ENCODE results near the gene PRSS22.

The PRSS22 gene

GRCh38 chr16:2827831-2828520, 30.0 kb downstream of the PRSS22 start:
- no peak for DNase-seq

- no peak for DNase-seq
These were observed 30.6 kb downstream of the PRSS22 start for GRCh38 chr16:2827374-2827791.

- DNase-seq, result no peak
These were observed 31.2 kb downstream of the PRSS22 start for GRCh38 chr16:2826591-2827373.

- no peak for DNase-seq
These were observed 32.1 kb downstream of the PRSS22 start for GRCh38 chr16:2825906-2826305.

GRCh38 chr16:2825049-2825742, 32.8 kb downstream of the PRSS22 start:
- no peak for DNase-seq

- DNase-seq, result no peak
These were observed 33.3 kb downstream of the PRSS22 start for GRCh38 chr16:2824626-2825025.

GRCh38 chr16:2822496-2822895, 35.5 kb downstream of the PRSS22 start:
- DNase-seq, result no peak

GRCh38 chr16:2822158-2822495, 35.8 kb downstream of the PRSS22 start:
- DNase-seq, result no peak

GRCh38 chr16:2821487-2822157, 36.3 kb downstream of the PRSS22 start:
- no peak for DNase-seq

GRCh38 chr16:2820836-2821486, 37.0 kb downstream of the PRSS22 start:
- DNase-seq, result no peak

GRCh38 chr16:2819939-2820835, 37.8 kb downstream of the PRSS22 start:
- no peak for DNase-seq

GRCh38 chr16:2819179-2819938, 38.6 kb downstream of the PRSS22 start:
- DNase-seq, result no peak

GRCh38 chr16:2818272-2818876, 39.6 kb downstream of the PRSS22 start:
- no peak for DNase-seq

- no peak for DNase-seq
These were observed 40.4 kb downstream of the PRSS22 start for GRCh38 chr16:2817340-2818271.

- no peak for DNase-seq
These were observed 41.1 kb downstream of the PRSS22 start, which contains the start of gene PRSS21 for GRCh38 chr16:2816751-2817339. TSS of gene PRSS21 (plus strand) at chr16:2817237. CDS start at chr16:2817269, 32 bp downstream.

- DNase-seq, result no peak
These were observed 42.6 kb downstream of the PRSS22 start for GRCh38 chr16:2815299-2815771.

GRCh38 chr16:2814551-2815298, 43.2 kb downstream of the PRSS22 start:
- DNase-seq, result no peak

GRCh38 chr16:2813771-2814221, 44.2 kb downstream of the PRSS22 start:
- DNase-seq, result no peak

Measured in NCI-H510A treated with DMSO at 0.1 percent for 48 hours (cell line).